HG03196 (cell line): ENCODE measurements around the gene ZNF629.

Source experiments
- ATAC-seq: cut with Tn5 transposase; IDR thresholded peaks from one replicate; pipeline ENCODE4 v1.9.1; 2021; ENCODE audit not compliant: unreplicated experiment

Gene ZNF629

DNA sequence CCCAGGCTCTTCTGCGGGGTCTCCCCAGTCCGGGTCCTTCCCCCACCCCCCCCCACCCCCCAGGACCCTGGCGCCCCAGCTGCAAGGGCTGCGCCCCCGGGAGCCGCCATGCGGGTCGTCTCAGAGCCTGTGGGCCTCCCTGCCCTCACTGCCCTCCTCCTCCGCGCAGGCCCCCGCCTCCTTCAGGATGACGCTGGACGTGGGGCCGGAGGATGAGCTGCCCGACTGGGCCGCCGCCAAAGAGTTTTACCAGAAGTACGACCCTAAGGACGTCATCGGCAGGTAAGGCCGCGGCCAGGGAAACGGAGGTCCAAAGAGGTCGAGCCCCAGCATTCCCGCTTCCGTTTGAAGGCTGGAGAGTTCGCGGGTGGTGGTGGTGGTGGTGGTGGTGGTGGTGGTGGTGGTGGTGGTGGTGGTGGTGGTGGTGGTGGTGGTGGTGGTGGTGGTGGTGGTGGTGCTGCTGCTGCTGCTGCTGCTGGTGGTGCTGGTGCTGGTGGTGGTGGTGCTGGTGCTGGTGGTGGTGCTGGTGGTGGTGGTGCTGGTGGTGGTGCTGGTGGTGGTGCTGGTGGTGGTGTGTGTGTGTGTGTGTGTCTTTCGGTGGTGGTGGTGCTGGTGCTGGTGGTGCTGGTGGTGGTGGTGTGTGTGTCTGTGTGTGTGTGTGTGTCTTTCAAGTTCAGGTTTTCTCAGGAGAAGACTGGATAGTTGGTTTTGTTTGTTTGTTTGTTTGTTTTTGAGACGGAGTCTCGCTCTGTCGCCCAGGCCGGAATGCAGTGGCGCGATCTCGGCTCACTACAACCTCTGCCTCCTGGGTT, 38.2 kb downstream of the ZNF629 start:
- ATAC-seq = peak; percentile 12

DNA sequence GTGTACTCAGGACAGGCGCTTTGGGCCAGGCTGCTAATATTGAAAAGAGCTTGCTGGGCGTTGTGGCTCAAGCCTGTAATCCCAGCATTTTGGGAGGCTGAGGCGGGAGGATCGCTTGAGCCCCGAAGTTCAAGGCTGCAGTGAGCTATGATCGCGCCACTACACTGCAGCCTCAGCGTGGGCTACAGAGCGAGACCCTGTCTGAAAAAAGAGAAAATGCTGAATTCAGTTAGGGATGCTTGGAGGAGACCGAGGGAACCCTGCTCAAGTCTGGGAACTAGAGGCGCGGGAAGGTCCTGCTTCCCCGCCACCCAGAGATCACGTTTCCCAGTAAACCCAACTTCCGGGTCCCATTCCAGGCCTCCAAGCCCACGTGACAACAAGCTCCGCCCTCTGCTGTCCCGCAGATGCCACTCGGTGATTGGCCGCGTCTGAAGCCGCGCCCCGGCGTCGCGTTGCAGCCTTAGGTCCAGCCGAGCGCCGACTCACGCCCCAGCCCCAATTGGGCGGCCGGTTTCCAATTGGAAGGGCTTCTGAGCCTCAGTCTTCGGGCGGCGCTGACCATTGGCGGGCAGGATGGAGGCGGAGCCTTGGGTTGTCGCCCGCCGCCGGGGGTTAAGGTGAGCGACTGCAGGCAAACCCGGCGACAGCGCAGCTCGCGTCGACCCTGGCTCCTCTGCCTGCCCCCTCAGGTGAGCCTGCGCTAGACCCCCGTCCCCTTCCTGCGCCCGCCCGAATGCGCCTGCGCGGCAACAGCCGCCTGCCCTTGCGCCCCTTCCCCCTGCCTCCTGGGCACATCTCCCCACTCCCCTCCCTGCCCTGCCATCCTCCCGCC, 39.0 kb downstream of the ZNF629 start, which contains the start of gene PHKG2:
Gene PHKG2 (plus strand): TSS at position 627 of the 835 bp plus-strand sequence. CDS start 396 bp downstream, outside the sequence.
- ATAC-seq = peak; percentile 95

DNA sequence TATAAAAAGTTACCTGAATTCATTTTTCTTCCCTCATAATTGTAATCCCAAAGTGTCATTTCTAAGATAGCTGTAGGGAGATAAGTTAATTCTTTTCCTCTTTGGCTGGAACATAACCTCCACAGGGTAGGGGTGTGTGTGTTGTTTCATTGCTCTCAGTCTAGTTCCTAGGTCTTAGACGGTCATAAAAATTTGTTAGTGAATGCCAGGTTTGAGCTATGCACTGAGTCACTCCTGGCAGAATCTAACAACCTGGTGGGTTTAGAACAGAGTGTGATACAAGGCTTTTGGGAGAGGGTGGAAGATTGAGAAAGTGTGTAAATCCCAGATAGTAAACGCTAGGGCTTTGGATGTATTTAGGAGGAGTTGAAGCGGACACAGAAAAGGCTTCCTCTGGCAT, 39.7 kb downstream of the ZNF629 start:
- no peak for ATAC-seq

DNA sequence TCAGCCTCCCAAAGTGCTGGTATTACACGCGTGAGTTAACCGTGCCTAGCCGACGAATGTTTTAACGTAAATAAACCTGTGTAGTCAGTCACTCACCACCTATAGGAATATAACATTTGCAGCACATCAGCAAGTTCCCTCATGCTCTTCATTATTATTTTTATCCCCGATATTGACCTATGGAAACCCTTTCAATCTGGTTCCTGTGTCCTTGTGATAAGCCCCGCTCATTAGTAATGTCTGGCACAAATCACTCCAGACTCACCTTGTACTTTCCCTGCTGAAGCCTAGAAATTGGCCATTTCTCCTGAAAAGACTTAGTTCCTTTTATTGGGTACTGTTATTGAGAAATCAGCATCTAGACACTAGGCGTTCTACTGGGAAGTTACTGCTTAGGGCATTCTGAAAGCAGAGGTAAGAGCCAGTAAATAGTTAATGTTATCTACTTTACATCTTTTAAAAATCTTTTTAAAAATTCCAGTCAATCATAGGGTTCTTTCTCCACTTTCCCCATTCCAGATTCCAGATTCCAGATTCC, 40.3 kb downstream of the ZNF629 start:
- no peak for ATAC-seq

DNA sequence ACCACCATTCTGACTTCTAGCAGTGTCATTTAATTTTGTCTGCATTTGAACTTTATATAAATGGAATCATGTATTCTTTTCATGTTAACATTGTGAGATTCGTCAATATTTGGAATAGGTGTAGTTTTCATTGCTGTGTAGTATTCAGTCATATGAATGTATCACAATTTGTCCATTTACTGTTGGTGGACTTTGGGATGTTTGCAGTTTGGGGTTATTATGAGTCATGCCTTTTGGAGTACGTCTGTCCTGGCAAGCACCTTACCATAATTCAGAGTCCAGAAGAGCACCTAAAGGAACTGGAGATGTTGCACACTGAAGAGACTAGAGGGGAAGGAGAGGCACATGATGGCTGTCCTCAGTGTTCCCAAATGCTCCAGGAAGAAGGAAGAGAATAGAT, 41.9 kb downstream of the ZNF629 start:
- ATAC-seq = no peak

DNA sequence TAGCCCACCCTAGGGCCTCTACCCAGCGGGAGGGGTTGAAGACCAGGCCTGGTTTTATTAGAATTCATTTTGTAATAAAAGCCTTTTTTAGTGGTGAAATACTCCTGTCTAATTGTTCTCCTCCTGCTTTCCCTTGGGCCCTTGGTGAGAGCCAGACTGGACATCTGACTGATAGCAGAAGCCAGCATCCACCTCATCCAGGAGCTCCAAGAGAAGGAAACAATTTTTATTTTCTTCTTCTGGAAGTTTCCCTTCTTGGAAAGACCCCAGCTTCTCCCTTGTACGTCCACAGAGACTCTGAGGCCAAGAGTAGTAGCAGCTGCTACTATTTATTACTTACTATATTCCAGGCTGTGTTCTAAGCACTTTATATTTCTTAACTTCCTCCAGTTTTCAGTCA, 42.8 kb downstream of the ZNF629 start:
- ATAC-seq = no peak

DNA sequence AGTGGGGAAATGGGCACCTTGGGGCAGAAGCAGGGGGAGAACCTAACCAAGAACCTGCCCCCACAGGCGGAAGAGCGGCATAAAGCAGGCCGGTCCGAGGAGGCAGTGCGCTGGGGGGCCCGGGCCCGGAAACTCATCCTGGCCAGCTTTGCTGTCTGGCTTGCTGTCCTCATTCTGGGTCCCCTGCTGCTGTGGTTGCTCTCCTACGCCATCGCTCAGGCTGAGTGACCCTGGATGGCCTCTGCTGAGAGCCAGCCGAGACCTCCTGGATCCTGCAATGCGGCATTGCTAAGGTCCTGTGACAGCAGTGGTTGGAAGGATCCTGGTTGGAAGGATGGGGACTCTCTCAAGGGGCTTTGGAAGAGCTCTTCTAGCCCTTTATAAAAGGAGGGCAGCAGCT, 43.3 kb downstream of the ZNF629 start:
- ATAC-seq = no peak

DNA sequence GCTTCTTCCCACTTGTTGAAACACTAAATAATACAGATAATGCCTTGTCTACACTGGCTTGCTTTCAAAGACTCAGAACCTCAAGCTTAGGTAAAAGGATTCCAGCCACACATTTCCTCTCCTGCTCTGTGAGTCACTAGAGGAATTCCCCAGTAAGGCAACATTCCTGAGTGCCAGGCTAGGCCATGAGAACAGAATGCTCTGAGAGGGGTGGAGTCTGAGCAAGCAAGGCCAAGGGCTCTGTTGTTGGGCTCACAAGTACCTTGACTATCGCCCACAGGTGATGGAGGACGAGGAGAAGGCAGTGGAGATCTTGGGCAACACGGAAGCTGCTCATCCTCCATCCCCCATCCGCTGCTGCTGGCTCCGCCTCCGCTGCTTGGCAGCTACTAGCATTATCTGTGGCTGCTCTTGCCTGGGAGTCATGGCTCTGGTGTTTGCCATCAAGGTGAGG, 45.5 kb downstream of the ZNF629 start:
- no peak for ATAC-seq

DNA sequence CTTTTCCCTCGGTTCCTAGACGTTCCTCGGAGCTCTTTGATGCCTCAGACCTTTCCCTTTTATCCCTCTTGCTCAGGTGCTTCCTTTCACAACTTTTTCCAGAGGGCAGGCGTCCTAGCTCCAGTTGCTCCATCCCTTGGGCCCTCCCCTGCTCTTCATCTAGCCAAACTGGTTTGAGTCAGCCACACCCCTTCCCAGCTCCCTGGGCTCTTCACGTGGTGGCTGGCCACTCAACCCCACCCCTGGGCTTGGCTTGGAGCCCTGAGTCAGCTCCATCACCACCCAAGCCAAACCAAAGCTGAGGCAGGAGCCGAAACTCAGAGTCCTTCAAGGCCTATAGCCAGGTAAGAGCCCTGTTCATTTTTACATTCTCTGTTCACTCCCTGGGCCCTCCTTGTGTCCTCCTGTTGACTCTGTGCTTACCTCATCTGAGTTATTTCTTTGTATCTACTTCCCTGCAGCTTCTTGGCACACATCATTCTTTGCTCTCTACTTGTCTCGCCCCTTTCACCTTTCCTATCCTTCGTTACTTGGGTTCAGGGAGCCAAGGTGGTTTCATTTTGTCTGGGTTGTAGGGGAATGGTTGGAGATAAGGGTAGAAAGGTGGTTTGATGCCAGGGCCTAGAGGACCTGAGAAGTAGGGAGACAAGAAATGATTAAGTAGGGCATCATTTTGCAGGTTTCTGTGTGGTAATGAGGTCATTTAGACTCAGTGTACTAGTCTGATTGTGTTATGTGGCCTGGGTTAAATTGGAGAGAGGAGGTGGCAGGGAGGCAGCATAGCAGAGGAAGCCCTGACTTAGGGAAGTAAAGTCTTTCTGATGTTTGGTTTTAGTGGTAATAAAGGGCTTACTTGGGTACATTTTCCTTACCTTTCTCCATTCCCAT, 46.4 kb downstream of the ZNF629 start:
- no peak for ATAC-seq

DNA sequence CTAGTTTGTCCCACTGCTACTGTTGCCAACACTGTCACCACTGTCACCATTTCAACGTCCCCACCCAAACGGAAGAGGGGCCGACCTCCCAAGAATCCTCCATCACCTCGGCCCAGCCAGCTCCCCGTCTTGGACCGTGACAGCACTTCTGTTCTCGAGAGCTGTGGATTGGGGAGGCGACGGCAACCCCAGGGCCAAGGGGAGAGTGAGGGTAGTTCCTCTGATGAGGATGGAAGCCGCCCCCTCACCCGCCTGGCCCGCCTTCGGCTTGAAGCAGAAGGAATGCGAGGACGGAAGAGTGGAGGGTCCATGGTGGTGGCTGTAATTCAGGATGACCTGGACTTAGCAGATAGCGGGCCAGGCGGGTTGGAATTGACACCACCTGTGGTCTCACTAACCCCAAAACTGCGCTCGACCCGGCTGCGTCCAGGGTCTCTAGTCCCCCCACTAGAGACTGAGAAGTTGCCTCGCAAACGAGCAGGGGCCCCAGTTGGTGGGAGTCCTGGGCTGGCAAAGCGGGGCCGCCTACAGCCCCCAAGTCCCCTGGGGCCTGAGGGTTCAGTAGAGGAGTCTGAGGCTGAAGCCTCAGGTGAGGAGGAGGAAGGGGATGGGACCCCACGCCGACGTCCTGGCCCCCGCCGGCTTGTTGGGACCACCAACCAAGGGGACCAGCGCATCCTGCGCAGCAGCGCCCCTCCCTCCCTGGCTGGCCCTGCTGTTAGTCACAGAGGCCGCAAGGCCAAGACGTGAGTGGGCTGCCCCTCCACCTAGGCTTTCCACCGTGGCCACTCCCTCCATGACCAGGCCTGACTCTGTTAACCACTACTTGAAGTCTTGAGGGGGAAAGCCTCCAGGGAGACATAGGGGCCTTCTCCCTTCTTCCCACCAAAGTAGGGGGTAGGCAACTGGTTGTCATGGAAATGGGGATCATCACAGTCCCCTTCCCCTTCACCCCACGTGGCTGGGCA, 47.7 kb downstream of the ZNF629 start:
- no peak for ATAC-seq

DNA sequence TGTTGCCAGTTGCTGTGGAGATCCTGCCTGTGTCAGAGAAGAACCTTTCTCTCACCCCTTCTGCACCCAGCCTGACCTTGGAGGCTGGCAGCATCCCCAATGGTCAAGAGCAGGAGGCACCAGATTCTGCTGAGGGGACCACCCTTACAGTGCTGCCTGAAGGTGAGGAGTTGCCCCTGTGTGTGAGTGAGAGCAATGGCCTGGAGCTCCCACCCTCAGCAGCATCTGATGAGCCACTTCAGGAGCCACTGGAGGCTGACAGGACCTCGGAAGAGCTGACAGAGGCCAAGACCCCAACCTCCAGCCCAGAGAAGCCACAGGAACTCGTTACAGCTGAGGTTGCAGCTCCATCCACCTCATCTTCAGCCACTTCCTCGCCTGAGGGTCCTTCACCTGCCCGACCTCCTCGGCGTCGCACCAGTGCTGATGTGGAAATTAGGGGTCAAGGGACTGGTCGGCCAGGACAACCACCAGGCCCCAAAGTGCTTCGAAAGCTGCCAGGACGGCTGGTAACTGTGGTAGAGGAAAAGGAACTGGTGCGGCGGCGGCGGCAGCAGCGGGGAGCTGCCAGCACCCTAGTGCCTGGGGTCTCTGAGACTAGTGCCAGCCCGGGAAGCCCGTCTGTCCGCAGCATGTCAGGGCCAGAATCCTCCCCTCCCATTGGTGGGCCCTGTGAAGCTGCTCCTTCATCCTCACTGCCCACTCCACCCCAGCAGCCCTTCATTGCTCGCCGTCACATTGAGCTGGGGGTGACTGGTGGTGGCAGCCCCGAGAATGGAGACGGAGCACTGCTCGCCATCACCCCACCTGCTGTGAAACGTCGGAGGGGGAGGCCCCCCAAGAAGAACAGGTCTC, 49.0 kb downstream of the ZNF629 start:
- ATAC-seq = no peak

DNA sequence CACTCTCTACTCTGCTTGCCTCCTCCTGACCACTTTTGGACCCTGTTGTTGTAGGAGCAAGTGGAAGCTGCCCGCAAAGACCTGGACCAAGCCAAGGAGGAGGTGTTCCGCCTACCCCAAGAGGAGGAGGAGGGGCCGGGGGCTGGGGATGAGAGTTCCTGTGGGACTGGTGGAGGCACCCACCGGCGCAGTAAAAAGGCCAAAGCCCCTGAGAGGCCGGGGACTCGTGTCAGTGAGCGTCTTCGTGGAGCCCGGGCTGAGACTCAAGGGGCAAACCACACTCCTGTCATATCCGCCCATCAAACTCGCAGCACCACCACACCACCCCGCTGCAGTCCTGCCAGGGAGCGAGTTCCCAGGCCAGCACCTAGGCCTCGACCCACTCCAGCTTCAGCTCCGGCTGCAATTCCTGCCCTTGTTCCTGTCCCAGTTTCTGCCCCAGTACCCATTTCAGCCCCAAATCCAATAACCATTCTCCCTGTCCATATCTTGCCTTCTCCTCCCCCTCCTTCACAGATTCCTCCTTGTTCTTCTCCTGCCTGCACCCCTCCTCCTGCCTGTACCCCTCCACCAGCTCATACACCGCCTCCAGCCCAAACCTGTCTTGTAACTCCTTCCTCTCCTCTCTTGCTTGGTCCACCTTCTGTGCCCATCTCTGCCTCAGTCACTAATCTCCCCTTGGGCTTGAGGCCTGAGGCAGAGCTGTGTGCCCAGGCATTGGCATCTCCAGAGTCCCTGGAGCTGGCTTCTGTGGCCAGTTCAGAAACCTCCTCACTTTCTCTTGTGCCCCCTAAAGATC, 49.8 kb downstream of the ZNF629 start:
- no peak for ATAC-seq

DNA sequence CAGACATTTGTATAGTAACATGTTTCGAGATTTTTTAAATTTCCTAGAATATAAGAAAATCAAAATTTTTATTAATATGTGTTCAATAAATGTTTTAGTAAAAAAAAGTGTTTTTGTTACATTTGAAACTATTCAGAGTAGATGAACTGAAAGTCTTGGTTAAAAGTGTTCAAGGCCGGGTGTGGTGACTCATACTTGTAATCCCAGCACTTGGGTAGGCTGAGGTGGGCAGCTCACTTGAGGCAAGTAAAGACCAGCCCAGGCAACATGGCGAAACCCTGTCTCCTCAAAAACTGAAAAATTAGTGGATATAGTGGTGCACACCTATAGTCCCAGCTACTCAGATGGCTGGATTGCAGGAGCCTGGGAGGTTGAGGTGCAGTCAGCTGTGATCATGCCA, 55.6 kb downstream of the ZNF629 start:
- ATAC-seq = no peak

DNA sequence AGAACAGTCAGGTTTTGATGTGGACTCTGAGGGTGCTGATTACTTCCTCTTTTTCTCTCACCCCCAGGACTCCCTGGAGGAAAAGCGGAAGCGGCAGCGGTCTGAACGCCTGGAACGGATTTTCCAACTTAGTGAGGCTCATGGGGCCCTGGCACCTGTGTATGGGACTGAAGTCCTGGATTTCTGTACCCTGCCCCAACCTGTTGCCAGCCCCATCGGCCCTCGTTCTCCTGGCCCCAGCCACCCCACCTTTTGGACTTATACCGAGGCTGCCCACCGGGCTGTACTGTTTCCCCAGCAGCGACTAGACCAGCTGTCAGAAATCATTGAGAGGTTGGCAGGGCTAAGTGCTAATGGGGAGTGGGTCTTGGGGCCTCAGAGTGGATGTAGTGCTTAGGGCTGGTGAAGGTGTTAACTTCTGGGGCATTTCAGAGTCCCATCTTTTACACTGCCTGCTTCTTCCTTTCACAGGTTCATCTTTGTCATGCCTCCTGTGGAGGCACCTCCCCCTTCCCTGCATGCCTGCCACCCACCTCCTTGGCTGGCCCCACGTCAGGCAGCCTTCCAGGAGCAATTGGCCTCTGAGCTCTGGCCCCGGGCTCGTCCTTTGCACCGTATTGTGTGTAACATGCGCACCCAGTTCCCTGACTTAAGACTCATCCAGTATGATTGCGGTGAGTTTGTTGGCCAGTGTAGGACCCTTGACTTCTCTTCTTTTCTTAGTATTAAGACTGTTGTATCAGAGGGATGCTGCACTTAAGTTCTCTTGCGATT, 57.9 kb downstream of the ZNF629 start:
- no peak for ATAC-seq
